Astrocyte of the hippocampus (primary cell): Measurements from ENCODE around the gene CLEC16A.

Experiments
- DNase-seq: peaks from one replicate; pipeline ENCODE4 v3.0.0; 2011; ENCODE audit warnings: low read depth, low spot score

CLEC16A gene

GRCh38 chr16:11140466-11140865, 196.1 kb downstream of the CLEC16A start:
- DNase-seq, result no peak

- DNase-seq, result no peak
Measured at GRCh38 chr16:11140867-11141266, 196.5 kb downstream of the CLEC16A start.

- no peak for DNase-seq
Measured at GRCh38 chr16:11141409-11142260, 197.3 kb downstream of the CLEC16A start.

- DNase-seq, result no peak
Measured at GRCh38 chr16:11142261-11142630, 197.9 kb downstream of the CLEC16A start.

GRCh38 chr16:11142951-11143350, 198.6 kb downstream of the CLEC16A start:
- no peak for DNase-seq

- no peak for DNase-seq
Measured at GRCh38 chr16:11143372-11144035, 199.1 kb downstream of the CLEC16A start.

GRCh38 chr16:11144122-11144521, 199.8 kb downstream of the CLEC16A start:
- DNase-seq, result no peak

- no peak for DNase-seq
Measured at GRCh38 chr16:11145173-11145818, 200.9 kb downstream of the CLEC16A start.

GRCh38 chr16:11145819-11146211, 201.5 kb downstream of the CLEC16A start:
- no peak for DNase-seq

GRCh38 chr16:11147033-11147753, 202.8 kb downstream of the CLEC16A start:
- no peak for DNase-seq

- no peak for DNase-seq
Measured at GRCh38 chr16:11147754-11148444, 203.5 kb downstream of the CLEC16A start.

GRCh38 chr16:11149011-11149616, 204.8 kb downstream of the CLEC16A start:
- no peak for DNase-seq

- DNase-seq, result no peak
Measured at GRCh38 chr16:11150190-11150589, 205.8 kb downstream of the CLEC16A start.

- DNase-seq, result no peak
Measured at GRCh38 chr16:11151156-11151884, 207.0 kb downstream of the CLEC16A start.

GRCh38 chr16:11151885-11152629, 207.7 kb downstream of the CLEC16A start:
- DNase-seq, result no peak

GRCh38 chr16:11152677-11153331, 208.4 kb downstream of the CLEC16A start:
- DNase-seq, result no peak

GRCh38 chr16:11155284-11155806, 211.0 kb downstream of the CLEC16A start:
- DNase-seq, result peak; percentile 55

GRCh38 chr16:11156401-11156800, 212.0 kb downstream of the CLEC16A start:
- DNase-seq, result no peak

- no peak for DNase-seq
Measured at GRCh38 chr16:11157143-11157542, 212.8 kb downstream of the CLEC16A start.
